ENCODE results near the gene TAF5L.
A peak's percentile ranks its signal among the peaks of the same experiment; 100 is the strongest.
"Not testable (repeated sequence)": the region's sequence is repeated elsewhere in the genome, so short reads cannot be mapped to it uniquely, and the experiment has no call there.

TAF5L gene

GRCh38 chr1:229559336-229559801, 66.6 kb downstream of the TAF5L start:
- WGBS, result 75% methylated on average over 18 of the region's 20 CpGs
- H2AFZ ChIP-seq (ENCODE audit: low read depth, low read length), result peak overlapping the region; percentile 43
- H2BK120ac ChIP-seq (ENCODE audit: low read depth, low read length); H4K91ac ChIP-seq (ENCODE audit: low read length); H3K23ac ChIP-seq (ENCODE audit: low read length in 2 of 2); H3K27ac ChIP-seq (ENCODE audit: low read length, poor library complexity, severe bottlenecking); H2BK5ac ChIP-seq (ENCODE audit: low read depth, low read length, poor library complexity, severe bottlenecking); H2BK15ac ChIP-seq (ENCODE audit: low read depth, poor library complexity, severe bottlenecking); H3K4me1 ChIP-seq (ENCODE audit: control insufficient read depth, insufficient read depth, low read depth, low read length); H3K14ac ChIP-seq (ENCODE audit: low read length in 2 of 2); DNase-seq; H3K27me3 ChIP-seq (ENCODE audit: control insufficient read depth in 1 of 2, insufficient read depth in 1 of 2, low read length in 2 of 2); H3K4ac ChIP-seq (ENCODE audit: low read depth in 1 of 2, low read length in 2 of 2); H2BK12ac ChIP-seq (ENCODE audit: low read length in 2 of 2); H4K8ac ChIP-seq (ENCODE audit: low read length); H3K9me3 ChIP-seq (ENCODE audit: control insufficient read depth, low read length); H3K36me3 ChIP-seq (ENCODE audit: control insufficient read depth in 1 of 2, insufficient read depth in 2 of 2, low read depth in 1 of 2, low read length in 2 of 2); H2AK5ac ChIP-seq (ENCODE audit: low read length, severe bottlenecking): not testable (repeated sequence)
- peaks cover 17% of the 10 kb centered on the region for H3K79me1 ChIP-seq (replicated peaks; ENCODE audit: low read length, poor library complexity, severe bottlenecking)
- H3K18ac ChIP-seq (ENCODE audit: low read depth in 1 of 2, low read length in 2 of 2), result peak overlapping the region in 1 of 2 experiments; percentile 70
- peak overlapping the region; percentile 92 to 94 for H3K4me3 ChIP-seq (ENCODE audit: insufficient read depth in 1 of 2, low read depth in 1 of 2, low read length in 2 of 2)
- peak overlapping the region; percentile 89 for H3K4me2 ChIP-seq (ENCODE audit: low read length, poor library complexity, severe bottlenecking)
- H3K9ac ChIP-seq (ENCODE audit: low read length), result peak overlapping the region; percentile 81

DNA sequence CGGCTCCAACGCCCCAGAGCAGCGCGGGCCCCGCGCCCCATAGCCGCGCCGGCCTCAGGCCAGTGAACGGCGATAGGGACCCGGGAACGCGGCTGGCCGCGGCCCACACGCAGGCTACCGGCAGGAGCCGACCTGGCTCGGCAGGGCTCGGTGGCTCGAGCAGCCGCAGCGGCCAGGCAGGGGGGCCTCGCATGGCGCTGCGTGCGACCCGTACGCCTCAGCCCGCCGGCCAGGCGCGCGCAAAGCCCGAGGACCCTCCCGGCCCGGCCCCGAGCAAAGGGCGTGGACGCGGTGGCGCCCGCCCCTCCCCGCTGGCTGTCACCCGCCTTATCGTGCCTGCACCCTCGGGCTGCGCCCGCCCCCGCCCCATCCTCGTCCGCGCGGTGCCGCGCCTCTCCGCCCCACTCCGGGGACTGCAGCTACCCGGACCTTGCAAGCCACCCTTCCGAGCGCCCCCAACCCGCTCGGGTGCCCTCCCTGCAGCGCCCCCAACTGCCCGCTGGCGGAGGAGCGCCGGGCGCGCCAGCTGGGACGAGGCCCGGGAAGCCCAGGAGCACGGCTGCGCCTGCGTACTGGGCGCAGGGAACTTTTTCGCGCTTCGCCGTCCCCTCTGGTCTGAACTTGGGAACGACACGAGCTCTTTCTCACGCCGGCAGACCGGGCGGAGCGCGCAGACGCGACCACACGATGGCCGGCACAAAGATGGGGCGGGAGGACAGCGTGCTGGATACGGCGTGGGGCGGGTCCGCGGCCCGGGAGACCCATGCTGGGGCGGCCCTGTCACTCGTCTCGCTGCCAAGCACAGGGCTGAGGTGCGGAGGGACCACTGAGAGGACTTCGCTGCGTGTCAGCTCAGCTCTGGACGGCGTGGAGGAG, 67.2 kb downstream of the TAF5L start, which contains the start of gene ABCB10:
ABCB10 (minus strand) TSS at position 248 of the 876 bp plus-strand sequence; CDS start at position 193, 55 bp downstream.
- peaks cover 8% of the 10 kb centered on the region for H3K4me1 ChIP-seq (ENCODE audit: control insufficient read depth, insufficient read depth, low read depth, low read length)
- under 1% methylated on average over 89 of the region's 109 CpGs for WGBS
- H2BK12ac ChIP-seq (ENCODE audit: low read length in 2 of 2), result peak within 1 kb of the TSS in 1 of 2 experiments; percentile 67
- H3K9me3 ChIP-seq (ENCODE audit: control insufficient read depth, low read length), result no peaks in the 10 kb centered on the region
- H3K36me3 ChIP-seq (ENCODE audit: control insufficient read depth in 1 of 2, insufficient read depth in 2 of 2, low read depth in 1 of 2, low read length in 2 of 2), result peaks cover 0 to 4% of the 10 kb centered on the region in 2 experiments
- H3K27me3 ChIP-seq (ENCODE audit: control insufficient read depth in 1 of 2, insufficient read depth in 1 of 2, low read length in 2 of 2), result no peaks in the 10 kb centered on the region
- peak within 1 kb of the TSS; percentile 81 for H3K9ac ChIP-seq (ENCODE audit: low read length)
- H4K91ac ChIP-seq (ENCODE audit: low read length), result peak within 1 kb of the TSS; percentile 72
- H3K23ac ChIP-seq (ENCODE audit: low read length in 2 of 2), result peak within 1 kb of the TSS in 1 of 2 experiments; percentile 64
- no peak within 1 kb of the TSS for H3K27ac ChIP-seq (ENCODE audit: low read length, poor library complexity, severe bottlenecking)
- peak within 1 kb of the TSS; percentile 71 for H2BK120ac ChIP-seq (ENCODE audit: low read depth, low read length)
- no peak within 1 kb of the TSS for H2AK5ac ChIP-seq (ENCODE audit: low read length, severe bottlenecking)
- peak within 1 kb of the TSS; percentile 88 to 94 for H3K18ac ChIP-seq (ENCODE audit: low read depth in 1 of 2, low read length in 2 of 2)
- H2AFZ ChIP-seq (ENCODE audit: low read depth, low read length), result peak within 1 kb of the TSS; percentile 93
- peak within 1 kb of the TSS; percentile 62 for H4K8ac ChIP-seq (ENCODE audit: low read length)
- peak within 1 kb of the TSS; percentile 98 for H3K4me2 ChIP-seq (ENCODE audit: low read length, poor library complexity, severe bottlenecking)
- H3K79me1 ChIP-seq (replicated peaks; ENCODE audit: low read length, poor library complexity, severe bottlenecking), result peaks cover 21% of the 10 kb centered on the region
- H3K14ac ChIP-seq (ENCODE audit: low read length in 2 of 2), result peak within 1 kb of the TSS; percentile 41 to 64
- peak; percentile 97 for DNase-seq
- peak within 1 kb of the TSS; percentile 92 for H2BK15ac ChIP-seq (ENCODE audit: low read depth, poor library complexity, severe bottlenecking)
- H3K4me3 ChIP-seq (ENCODE audit: insufficient read depth in 1 of 2, low read depth in 1 of 2, low read length in 2 of 2), result peak within 1 kb of the TSS; percentile 92 to 94
- H3K4ac ChIP-seq (ENCODE audit: low read depth in 1 of 2, low read length in 2 of 2), result peak within 1 kb of the TSS; percentile 77 to 94
- H2BK5ac ChIP-seq (ENCODE audit: low read depth, low read length, poor library complexity, severe bottlenecking), result peak within 1 kb of the TSS; percentile 81

- Histone ChIP-seq H4K8ac (ENCODE audit: low read length) (peak overlapping the region; percentile 62), H3K4ac (ENCODE audit: low read depth in 1 of 2, low read length in 2 of 2) (peak overlapping the region; percentile 77 to 94), H3K36me3 (ENCODE audit: control insufficient read depth in 1 of 2, insufficient read depth in 2 of 2, low read depth in 1 of 2, low read length in 2 of 2) (peaks cover 0 to 4% of the 10 kb centered on the region in 2 experiments), H3K18ac (ENCODE audit: low read depth in 1 of 2, low read length in 2 of 2) (peak overlapping the region in 1 of 2 experiments; percentile 69), H4K91ac (ENCODE audit: low read length) (peak overlapping the region; percentile 72), H2BK5ac (ENCODE audit: low read depth, low read length, poor library complexity, severe bottlenecking) (peak overlapping the region; percentile 26), H3K23ac (ENCODE audit: low read length in 2 of 2) (peak overlapping the region in 1 of 2 experiments; percentile 57), H2BK15ac (ENCODE audit: low read depth, poor library complexity, severe bottlenecking) (peak overlapping the region; percentile 92), H3K4me1 (ENCODE audit: control insufficient read depth, insufficient read depth, low read depth, low read length) (peaks cover 6% of the 10 kb centered on the region), H2BK12ac (ENCODE audit: low read length in 2 of 2) (no peak overlapping the region), H3K14ac (ENCODE audit: low read length in 2 of 2) (peak overlapping the region; percentile 41 to 53), H3K27ac (ENCODE audit: low read length, poor library complexity, severe bottlenecking) (no peak overlapping the region), H2AFZ (ENCODE audit: low read depth, low read length) (peak overlapping the region; percentile 93), H2BK120ac (ENCODE audit: low read depth, low read length) (peak overlapping the region; percentile 71), H3K4me2 (ENCODE audit: low read length, poor library complexity, severe bottlenecking) (peak overlapping the region; percentile 98), H3K27me3 (ENCODE audit: control insufficient read depth in 1 of 2, insufficient read depth in 1 of 2, low read length in 2 of 2) (no peaks in the 10 kb centered on the region), H3K9me3 (ENCODE audit: control insufficient read depth, low read length) (no peaks in the 10 kb centered on the region), H3K4me3 (ENCODE audit: insufficient read depth in 1 of 2, low read depth in 1 of 2, low read length in 2 of 2) (peak overlapping the region; percentile 92 to 94), H3K79me1 (replicated peaks; ENCODE audit: low read length, poor library complexity, severe bottlenecking) (peaks cover 22% of the 10 kb centered on the region), H3K9ac (ENCODE audit: low read length) (peak overlapping the region; percentile 81), H2AK5ac (ENCODE audit: low read length, severe bottlenecking) (no peak overlapping the region)
- under 1% methylated on average over 38 of the region's 59 CpGs for WGBS
- DNase-seq, result peak; percentile 39
These were observed 68.0 kb downstream of the TAF5L start for GRCh38 chr1:229557913-229558414.
